HG03342 (cell line): ENCODE results near the gene SCNN1B.
"Not testable (repeated sequence)": the region's sequence is repeated elsewhere in the genome, so short reads cannot be mapped to it uniquely, and the experiment has no call there.

Experiments
- ATAC-seq: cut with Tn5 transposase; IDR thresholded peaks from one replicate; pipeline ENCODE4 v1.9.1; 2021; ENCODE audit warnings: mild to moderate bottlenecking, moderate library complexity; ENCODE audit not compliant: unreplicated experiment

SCNN1B gene

GRCh38 chr16:23348579-23349469 lies 46.7 kb downstream of the SCNN1B start:
- no peak for ATAC-seq

DNA sequence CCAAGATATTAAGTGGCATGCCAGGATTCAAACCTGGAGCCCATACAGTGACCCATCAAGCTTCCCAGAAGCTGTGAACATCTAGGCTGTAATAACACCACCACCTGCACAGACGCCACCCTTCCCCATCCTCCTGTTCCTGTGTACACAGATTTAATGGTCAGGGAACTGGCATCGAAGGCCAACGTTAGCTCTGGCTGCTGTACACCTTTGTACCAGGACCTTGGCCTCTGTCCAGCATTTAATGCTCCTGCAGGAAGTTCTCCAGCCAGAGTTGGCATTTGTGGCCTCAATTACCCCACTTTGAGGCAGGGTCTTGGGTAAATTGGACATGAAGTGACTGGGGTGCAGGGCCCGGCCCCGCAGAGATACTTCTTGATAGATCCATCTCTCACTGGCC lies 49.3 kb downstream of the SCNN1B start:
- no peak for ATAC-seq

DNA sequence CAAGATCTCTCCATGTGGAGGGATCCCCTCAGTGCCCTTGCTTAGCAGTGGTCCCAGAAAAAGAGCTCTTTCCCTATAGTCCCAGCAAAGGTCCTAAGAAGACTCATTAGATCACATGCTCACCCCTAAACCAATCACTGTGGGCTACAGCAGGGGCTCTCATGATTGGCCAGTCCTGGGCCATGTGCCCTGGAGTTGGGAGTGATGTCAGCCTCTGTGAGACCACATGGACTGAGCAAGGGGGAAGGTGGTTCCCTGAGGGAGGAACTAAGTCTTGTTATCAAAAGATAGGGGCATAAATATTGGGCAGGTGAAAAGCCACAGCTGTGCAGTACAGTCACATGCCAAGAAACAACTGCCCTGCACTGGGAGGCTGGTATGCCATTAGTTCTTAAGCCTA lies 51.3 kb downstream of the SCNN1B start:
- ATAC-seq, result no peak

DNA sequence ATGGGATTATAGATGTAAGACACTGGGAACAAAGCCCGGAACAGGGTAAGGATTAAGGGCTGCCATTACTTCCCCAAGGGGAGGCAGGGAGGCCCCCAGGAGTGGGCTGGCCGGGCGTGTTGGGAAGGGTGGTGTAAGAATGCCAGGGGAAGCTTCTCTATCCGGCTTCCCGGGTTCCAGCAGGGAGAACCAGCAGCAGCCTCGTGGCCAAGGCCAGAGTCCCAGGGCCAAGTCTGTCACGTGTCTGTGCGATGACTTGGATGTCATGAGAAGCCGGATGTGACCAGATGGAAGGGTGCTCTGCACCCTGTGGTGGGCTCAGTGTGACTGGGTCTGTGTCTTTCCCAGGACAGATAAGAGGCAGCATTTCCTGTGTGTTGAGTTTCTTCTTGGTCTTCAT lies 52.1 kb downstream of the SCNN1B start:
- no peak for ATAC-seq

DNA sequence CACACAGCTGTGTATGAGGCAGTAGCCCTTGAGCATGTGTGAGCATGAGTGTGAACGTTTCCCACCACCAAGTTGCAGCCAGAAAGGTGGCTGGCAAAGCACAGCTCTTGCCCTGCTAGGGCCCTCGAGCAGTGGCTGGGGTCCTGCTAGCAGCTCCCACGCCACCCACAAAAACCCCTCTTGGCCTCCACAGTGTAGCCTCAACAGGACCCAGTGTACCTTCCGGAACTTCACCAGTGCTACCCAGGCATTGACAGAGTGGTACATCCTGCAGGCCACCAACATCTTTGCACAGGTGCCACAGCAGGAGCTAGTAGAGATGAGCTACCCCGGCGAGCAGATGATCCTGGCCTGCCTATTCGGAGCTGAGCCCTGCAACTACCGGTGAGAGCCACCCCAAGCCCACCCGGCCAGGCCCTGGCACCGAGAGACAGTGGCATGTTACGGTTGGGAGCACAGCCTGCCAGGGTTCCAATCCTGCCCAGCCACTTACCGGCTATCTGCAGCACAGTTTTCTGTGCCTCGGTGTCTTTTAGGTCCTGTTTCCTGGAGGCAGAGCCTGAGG lies 53.1 kb downstream of the SCNN1B start:
- no peak for ATAC-seq

GRCh38 chr16:23356941-23357340 lies 54.8 kb downstream of the SCNN1B start:
- no peak for ATAC-seq

DNA sequence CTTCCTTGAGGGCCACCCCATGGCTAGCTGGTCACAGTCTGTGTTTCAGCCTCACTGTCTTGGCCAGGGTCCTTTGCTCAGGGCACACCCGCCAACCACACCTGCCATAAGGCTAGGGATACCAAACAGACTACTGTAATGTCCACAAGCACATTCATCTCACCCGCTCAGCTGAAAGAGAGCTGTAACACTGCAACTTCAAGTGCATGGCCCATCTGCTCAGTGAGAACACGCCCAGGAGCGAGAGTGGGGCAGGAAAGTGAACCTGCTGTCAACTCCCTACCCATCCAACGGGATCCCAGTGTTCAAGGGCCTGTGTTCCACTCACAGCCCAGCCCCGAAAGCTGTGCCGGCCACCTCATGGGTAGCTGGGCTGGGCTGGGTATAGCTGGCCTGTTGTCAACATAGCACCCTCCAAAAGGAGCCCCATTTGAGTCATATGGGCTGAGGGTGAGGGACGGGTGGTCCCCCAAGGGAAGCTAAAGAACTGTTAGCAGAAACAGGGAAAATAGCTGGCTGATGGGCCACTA lies 55.7 kb downstream of the SCNN1B start:
- no peak for ATAC-seq

- no peak for ATAC-seq
Observed at GRCh38 chr16:23359092-23359760, 57.1 kb downstream of the SCNN1B start.

DNA sequence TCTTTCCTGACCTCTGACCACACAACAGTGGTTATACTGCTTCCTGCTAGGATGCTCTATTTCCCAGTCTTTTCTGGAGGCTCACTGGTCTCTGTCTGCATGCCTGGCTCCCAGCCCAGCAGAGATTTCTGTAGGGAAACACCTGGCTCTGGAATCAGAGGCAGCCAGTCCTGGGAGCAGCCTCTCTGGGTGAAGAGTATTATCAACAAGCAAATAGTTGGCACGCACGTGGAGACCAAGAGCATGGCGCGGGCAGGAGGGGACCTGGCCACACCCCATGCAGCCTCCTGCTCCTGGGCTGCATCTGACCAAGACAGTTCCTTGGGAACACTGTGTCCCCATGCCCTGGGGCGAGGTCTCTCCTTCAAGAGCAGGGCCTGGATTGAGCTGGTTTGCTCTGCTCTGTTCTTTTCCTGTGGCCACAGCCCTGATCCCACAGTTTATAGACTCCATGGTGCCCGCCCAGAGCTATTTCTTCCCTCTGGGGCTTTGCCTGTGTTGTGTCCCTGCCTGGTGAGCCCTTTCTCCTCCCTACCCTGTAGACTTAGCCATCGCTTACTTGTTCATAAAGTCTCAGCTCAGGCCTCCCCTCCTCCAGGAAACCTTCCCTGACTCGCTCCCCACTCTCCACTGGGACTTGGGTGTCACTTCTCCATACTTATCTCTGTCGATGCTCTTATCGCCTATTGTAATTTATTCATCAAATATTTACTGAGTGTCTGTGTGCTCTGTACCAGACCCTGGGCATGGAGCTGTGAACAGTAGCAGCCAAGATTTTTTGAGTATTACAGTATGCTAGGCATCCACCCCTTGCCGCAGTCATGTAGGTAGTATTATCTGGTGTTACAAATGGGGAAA lies 60.6 kb downstream of the SCNN1B start:
- no peak for ATAC-seq

GRCh38 chr16:23365602-23366240 lies 63.6 kb downstream of the SCNN1B start:
- no peak for ATAC-seq

DNA sequence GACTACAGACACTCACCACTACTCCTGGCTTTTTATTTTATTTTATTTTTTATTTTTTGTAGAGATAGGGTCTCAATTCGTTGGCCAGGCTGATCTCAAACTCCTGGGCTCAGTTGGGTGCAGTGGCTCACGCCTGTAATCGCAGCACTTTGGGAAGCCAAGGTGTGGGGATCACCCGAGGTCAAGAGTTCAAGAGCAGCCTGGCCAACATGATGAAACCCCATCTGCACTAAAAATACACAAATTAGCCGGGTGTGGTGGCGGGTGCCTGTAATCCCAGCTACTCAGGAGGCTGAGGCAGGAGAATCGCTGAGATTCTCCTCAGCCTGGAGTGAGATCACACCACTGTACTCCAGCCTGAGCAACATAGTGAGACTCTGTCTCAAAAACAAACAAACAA lies 64.2 kb downstream of the SCNN1B start:
- ATAC-seq, result not testable (repeated sequence)

- ATAC-seq, result no peak
Observed at GRCh38 chr16:23367564-23367963, 65.5 kb downstream of the SCNN1B start.

- no peak for ATAC-seq
Observed at GRCh38 chr16:23367988-23368387, 65.9 kb downstream of the SCNN1B start.

- ATAC-seq, result no peak
Observed at GRCh38 chr16:23368469-23368868, 66.4 kb downstream of the SCNN1B start.

DNA sequence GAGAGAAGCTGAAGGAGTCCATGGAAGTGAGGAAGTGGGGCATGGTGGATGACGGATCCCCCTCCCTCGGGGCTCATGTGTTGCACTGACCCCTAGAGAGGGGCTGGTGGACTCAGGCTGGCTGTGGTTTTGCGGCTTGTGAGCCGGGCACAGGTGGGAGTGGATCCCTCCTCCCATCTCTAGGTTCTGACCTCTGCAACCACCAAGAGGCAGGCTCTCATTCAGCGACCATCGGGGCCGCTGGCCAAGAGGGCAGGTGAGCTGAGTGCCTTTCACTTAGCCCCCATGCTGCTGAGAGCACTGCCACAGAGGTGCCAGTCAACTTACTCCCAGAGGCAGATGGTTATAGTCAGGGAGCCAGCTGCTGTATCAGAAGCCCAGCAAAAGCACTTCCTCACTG lies 67.3 kb downstream of the SCNN1B start:
- ATAC-seq, result no peak

DNA sequence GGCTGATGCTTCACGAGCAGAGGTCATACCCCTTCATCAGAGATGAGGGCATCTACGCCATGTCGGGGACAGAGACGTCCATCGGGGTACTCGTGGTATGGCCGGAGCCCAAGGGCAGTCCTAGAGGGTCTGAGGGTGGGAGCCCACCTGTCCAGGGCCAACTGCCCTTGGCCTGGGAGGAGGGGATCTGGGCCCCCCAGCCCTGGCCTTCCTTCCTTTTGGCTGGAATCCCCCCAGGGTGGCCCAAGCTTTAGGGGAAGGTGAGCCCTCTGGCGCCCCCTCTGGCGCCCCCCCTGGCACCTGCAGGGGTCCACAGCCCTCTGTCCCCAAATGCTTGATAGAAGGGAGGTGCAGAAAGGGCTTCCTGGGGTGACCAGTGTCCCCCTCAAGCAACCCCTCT lies 69.3 kb downstream of the SCNN1B start:
- ATAC-seq, result no peak

- no peak for ATAC-seq
Observed at GRCh38 chr16:23373436-23374219, 71.5 kb downstream of the SCNN1B start.

DNA sequence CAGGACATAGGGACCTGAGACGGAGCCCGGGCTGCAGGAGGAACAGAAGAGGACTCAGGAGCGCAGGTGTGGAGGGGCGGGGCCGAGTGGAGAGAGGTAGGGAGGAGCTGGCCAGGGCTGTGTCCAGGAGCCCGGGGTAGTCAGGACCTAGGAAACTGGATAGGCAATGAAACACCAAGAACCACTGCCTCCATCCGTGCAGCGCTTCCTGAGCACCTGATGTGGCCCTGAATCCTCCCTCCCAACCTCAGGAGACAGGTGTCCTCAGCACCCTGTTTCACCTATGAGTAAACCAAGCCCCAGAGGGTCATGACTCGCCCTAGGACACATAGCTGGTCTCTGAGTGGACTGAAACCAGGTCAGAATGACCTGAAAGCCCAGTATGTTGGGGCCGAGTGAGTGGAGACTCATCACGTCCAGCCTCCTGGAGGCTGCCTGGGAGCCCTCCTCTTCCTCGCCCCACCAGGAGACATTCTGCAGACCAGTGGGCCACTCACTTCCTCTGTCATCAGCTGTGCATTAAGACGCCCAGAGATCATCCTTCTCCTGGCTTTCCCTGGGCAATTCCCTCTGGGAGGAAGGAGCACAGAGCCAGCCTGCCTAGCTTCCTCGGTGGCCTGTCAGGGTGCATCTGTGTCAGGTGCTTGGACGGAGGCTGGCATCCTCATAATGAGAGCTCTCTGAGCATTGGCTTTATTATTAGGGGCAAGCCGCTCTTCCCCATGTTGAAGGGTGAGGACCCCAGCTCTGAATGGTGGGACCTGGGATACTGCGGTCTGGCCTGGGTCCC lies 72.8 kb downstream of the SCNN1B start:
- no peak for ATAC-seq

- no peak for ATAC-seq
Observed at GRCh38 chr16:23375643-23376042, 73.5 kb downstream of the SCNN1B start.
